GM12878 (cell line): ENCODE results near the gene PLA2G6. TPM values are rescaled to one million over a fixed set of nuclear protein-coding genes. Genes with fewer than 3 reads are reported as not detected.

Experiments
- ATAC-seq: fragments of 200-7000 bp; cut with Tn5 transposase; 3 replicates; pipeline ENCODE4 v1.9.1; 2020; ENCODE audit warnings: mild to moderate bottlenecking, moderate library complexity
- BruUV-seq: library from RNA; stranded (reverse); fragments of 400-500 nt; replicated peaks from 2 replicates; lab custom pipeline; 2021; lab: Mats Ljungman, UMichigan
- CTCF ChIA-PET: fragments of 300-600 bp; sonication (Branson Sonifier 250); formaldehyde crosslinking; extraction: SDS; loops from one replicate; lab custom pipeline; 2021; ENCODE audit warnings: inconsistent platforms; lab: Yijun Ruan, JAX
- POLR2A ChIA-PET: fragments of 350-600 bp; formaldehyde crosslinking; extraction: SDS; loops from one replicate; lab custom pipeline; 2021; ENCODE audit warnings: inconsistent platforms; lab: Charles Lee
- RAD21 ChIA-PET: fragments of 300-600 bp; sonication (Branson Sonifier 250); formaldehyde crosslinking; loops from one replicate; lab custom pipeline; 2023; ENCODE audit warnings: antibody characterized with exemption; ENCODE audit not compliant: unreplicated experiment; lab: Charles Lee
- SMC1A ChIA-PET: fragments of 300-600 bp; sonication (Branson Sonifier 250); formaldehyde crosslinking; loops from one replicate; lab custom pipeline; 2023; ENCODE audit not compliant: unreplicated experiment, uncharacterized antibody; lab: Charles Lee
- DNase-seq: peaks from one replicate; pipeline ENCODE4 v3.0.0-alpha.2; 2011; ENCODE audit warnings: low read depth, low spot score
- FAIRE-seq: peaks from 3 replicates; lab custom pipeline; 2011; peaks lifted over from hg19 to GRCh38; lab: Jason Lieb, UNC
- H2AFZ ChIP-seq: 2 replicates; pipeline ENCODE4 v1.6.0; 2011; ENCODE audit warnings: low read depth, low read length, control low read depth; ENCODE audit not compliant: control insufficient read depth
- H3K27ac ChIP-seq: 2 replicates; pipeline ENCODE4 v1.5.1; 2011; ENCODE audit warnings: control low read depth; ENCODE audit not compliant: control insufficient read depth, insufficient read depth
- H3K27me3 ChIP-seq, 2 experiments: replicated peaks in 1 of 2; 2 replicates each; pipeline versions ENCODE4 v1.6.0 to v1.6.1; 2011; ENCODE audit warnings: low read length in 1 of 2; ENCODE audit not compliant: control insufficient read depth in 2 of 2, insufficient read depth in 2 of 2
- H3K36me3 ChIP-seq, 2 experiments: 2 replicates each; pipeline ENCODE4 v1.5.1; 2011; ENCODE audit warnings: low read length in 1 of 2; ENCODE audit not compliant: control insufficient read depth in 2 of 2, insufficient read depth in 2 of 2
- H3K4me1 ChIP-seq: 2 replicates; pipeline ENCODE4 v1.6.1; 2011; ENCODE audit warnings: mild to moderate bottlenecking, low read length, moderate library complexity, mixed read lengths; ENCODE audit not compliant: control insufficient read depth, insufficient read depth
- H3K4me2 ChIP-seq: 2 replicates; pipeline ENCODE4 v1.6.0; 2011; ENCODE audit warnings: control low read depth; ENCODE audit not compliant: control insufficient read depth, insufficient read depth
- H3K4me3 ChIP-seq: fragments of 200-600 bp; sonication (generic); 2 replicates; pipeline ENCODE4 v1.5.1; 2016
- H3K79me2 ChIP-seq: 2 replicates; pipeline ENCODE4 v1.6.0; 2011; ENCODE audit warnings: low read length; ENCODE audit not compliant: control insufficient read depth, insufficient read depth
- H3K9ac ChIP-seq: 2 replicates; pipeline ENCODE4 v1.8.0; 2011; ENCODE audit warnings: low read length, control low read depth, mixed read lengths; ENCODE audit not compliant: control insufficient read depth, insufficient read depth
- H3K9me3 ChIP-seq: replicated peaks from 3 replicates; pipeline ENCODE4 v1.5.1; 2011; ENCODE audit warnings: mild to moderate bottlenecking, low read length; ENCODE audit not compliant: control insufficient read depth, insufficient read depth
- H4K20me1 ChIP-seq: 2 replicates; pipeline ENCODE4 v1.6.0; 2011; ENCODE audit not compliant: control insufficient read depth, insufficient read depth
- BCL11A ChIP-seq: IDR thresholded peaks from 2 replicates; pipeline ENCODE4 v1.6.1; 2011; ENCODE audit warnings: low read depth, low read length
- FOXM1 ChIP-seq: IDR thresholded peaks from 2 replicates; pipeline ENCODE4 v1.6.1; 2012; ENCODE audit warnings: low read depth, mild to moderate bottlenecking, inconsistent platforms, low read length, moderate library complexity
- NBN ChIP-seq: fragments of 450-650 bp; IDR thresholded peaks from 2 replicates; pipeline ENCODE4 v1.6.1; 2016
- NFIC ChIP-seq: IDR thresholded peaks from 2 replicates; pipeline ENCODE4 v1.6.1; 2012; ENCODE audit warnings: low read depth, mild to moderate bottlenecking, inconsistent platforms, low read length, moderate library complexity
- POU2F2 ChIP-seq: IDR thresholded peaks from 3 replicates; pipeline ENCODE4 v1.6.1; 2011; ENCODE audit warnings: low read depth, mild to moderate bottlenecking, low read length, borderline replicate concordance
- RELA ChIP-seq: fragments of 450-650 bp; IDR thresholded peaks from 2 replicates; pipeline ENCODE4 v1.8.0; 2014; ENCODE audit warnings: borderline replicate concordance; ENCODE audit not compliant: partially characterized antibody
- SMARCA5 ChIP-seq: fragments of 450-650 bp; IDR thresholded peaks from 2 replicates; pipeline ENCODE4 v1.6.1; 2017; ENCODE audit warnings: mild to moderate bottlenecking
- USF2 ChIP-seq: IDR thresholded peaks from 2 replicates; pipeline ENCODE4 v1.6.1; 2011; ENCODE audit warnings: low read depth, low read length, improper control_type of control experiment, borderline replicate concordance
- ZNF24 ChIP-seq: fragments of 450-650 bp; IDR thresholded peaks from 2 replicates; pipeline ENCODE4 v1.6.1; 2017; ENCODE audit warnings: antibody characterized with exemption, mild to moderate bottlenecking
- ZZZ3 ChIP-seq: IDR thresholded peaks from 2 replicates; pipeline ENCODE4 v1.6.1; 2011; ENCODE audit warnings: low read depth; ENCODE audit not compliant: control insufficient read depth, insufficient read length
- WGBS: methylation state at CpG from one replicate; pipeline ENCODE4 v1.1.6; 2016; ENCODE audit warnings: low lambda C conversion rate; ENCODE audit not compliant: insufficient replicate concordance, insufficient coverage; ENCODE audit errors: missing lambda C conversion rate; 5-methylcytosine and 5-hydroxymethylcytosine counted together
- in situ Hi-C: fragments of 300-500 bp; cut with MboI; formaldehyde crosslinking; loops from 9 replicates; pipeline ENCODE4 v1.14.3; 2018; ENCODE audit warnings: mixed read lengths
- intact Hi-C: fragments of 100-400 bp; cut with micrococcal nuclease; formaldehyde crosslinking; loops from one replicate; pipeline ENCODE4 v1.14.2; 2022; ENCODE audit not compliant: unreplicated experiment
- polyA plus RNA-seq, 11 experiments: library from polyadenylated mRNA; depleted of rRNA in 4 of 11; unstranded in 6 of 11; stranded (reverse) in 5 of 11; fragments of >200 nt; fragmentation: Nextera tagmentation in 4 of 11; fragmentation: Illumina TruSeq in 1 of 11; extraction: Ambion mirVana in 4 of 11; extraction: Trizol in 1 of 11; gene quantifications; 1 replicate in 1 of 11; 2 replicates in 10 of 11; pipeline versions ENCODE4 v1.2.1 to v1.2.3, GENCODE V29; 2011 to 2016; ENCODE audit warnings: inconsistent platforms in 2 of 11, missing spikeins in 2 of 11, low read depth in 1 of 11
- total RNA-seq, 4 experiments: library from RNA; depleted of rRNA in 3 of 4; stranded (reverse); fragments of >200 nt in 3 of 4; fragmentation: Illumina TruSeq in 1 of 4; extraction: Trizol in 1 of 4; gene quantifications; 2 replicates each; pipeline versions ENCODE4 v1.2.1 to v1.2.3, GENCODE V29; 2013 to 2021

PLA2G6 gene
- total and polyA plus RNA-seq, 10 of the 15 experiments (the other 5 are each of a cell fraction or from before 2014, with no cell fraction given) = 0.15 to 42.2 (median 15.8) TPM

GRCh38 chr22:38176170-38176741 lies 5.4 kb downstream of the PLA2G6 start (continued):
- TF ChIP-seq BCL11A (peak; percentile 57; the same call in 1 of the 2 replicates), NFIC (peak; percentile 66; the same call in 1 of the 2 replicates), SMARCA5 (0 out of 2 replicates have a peak, but pooled peaks have one; percentile 41), RELA (peak; percentile 78), USF2 (no peak; the same call in 1 of the 2 replicates), FOXM1 (peak; percentile 74; the same call in 1 of the 2 replicates)
- TF ChIP-seq, all 136 proteins: peak for 32

GRCh38 chr22:38175206-38176118 lies 6.2 kb downstream of the PLA2G6 start:
- Histone ChIP-seq H3K36me3 (no peaks in the 10 kb centered on the region), H3K27ac (peak overlapping the region; percentile 87), H3K9ac (peak overlapping the region; percentile 62; the same call in 1 of the 2 replicates), H3K4me2 (peak overlapping the region; percentile 83; the same call in 1 of the 2 replicates), H3K4me1 (peaks cover 45% of the 10 kb centered on the region), H3K27me3 (no peaks in the 10 kb centered on the region), H3K4me3 (no peak overlapping the region), H4K20me1 (no peaks in the 10 kb centered on the region), H3K9me3 (no peaks in the 10 kb centered on the region), H2AFZ (no peak overlapping the region), H3K79me2 (peaks cover 17% of the 10 kb centered on the region)
- FAIRE-seq (no peak), DNase-seq (no peak), ATAC-seq (no peak)
- ChIA-PET SMC1A (interaction anchor here (0.6 to 2.1 kb wide), 6 partner anchors 9 to 85 kb away, joined by 3 to 9 read pairs (median 4); no protein-coding TSS in a partner anchor), POLR2A (interaction anchor here (0.8 to 0.9 kb wide), 2 partner anchors 11 to 24 kb away, joined by 3 read pairs; no protein-coding TSS in a partner anchor), RAD21 (interaction anchor here (1.0 to 2.1 kb wide), 3 partner anchors 28 to 44 kb away, joined by 3 to 7 read pairs (median 3); no protein-coding TSS in a partner anchor), CTCF (interaction anchor here (1.1 kb wide), 1 partner anchor 10 kb away, joined by 4 read pairs; no protein-coding TSS in a partner anchor)
- in situ Hi-C loops (no loop called here), intact Hi-C loops (loop anchor here (5.0 kb wide), 1 partner anchor 37 kb away; no protein-coding TSS in a partner anchor)
- TF ChIP-seq POU2F2 = no peak
- no peak for TF ChIP-seq NBN
- peak; percentile 89 for TF ChIP-seq ZNF24
- no peak for TF ChIP-seq ZZZ3
- BruUV-seq = no TSS peak
- WGBS = 88% methylated on average over 17 of the region's 17 CpGs
